Glomerular visceral epithelial cell (primary cell): ENCODE data around the gene SINHCAF.
A peak's percentile ranks its signal among the peaks of the same experiment; 100 is the strongest.
"Not testable (repeated sequence)": the region's sequence is repeated elsewhere in the genome, so short reads cannot be mapped to it uniquely, and the experiment has no call there.

ENCODE experiments used
- DNase-seq: peaks from one replicate; pipeline ENCODE4 v3.0.0-alpha.2; 2016; ENCODE audit errors: extremely low spot score

The SINHCAF gene

GRCh38 chr12:31263661-31264060, 62.3 kb downstream of the SINHCAF start:
- no peak for DNase-seq

DNA sequence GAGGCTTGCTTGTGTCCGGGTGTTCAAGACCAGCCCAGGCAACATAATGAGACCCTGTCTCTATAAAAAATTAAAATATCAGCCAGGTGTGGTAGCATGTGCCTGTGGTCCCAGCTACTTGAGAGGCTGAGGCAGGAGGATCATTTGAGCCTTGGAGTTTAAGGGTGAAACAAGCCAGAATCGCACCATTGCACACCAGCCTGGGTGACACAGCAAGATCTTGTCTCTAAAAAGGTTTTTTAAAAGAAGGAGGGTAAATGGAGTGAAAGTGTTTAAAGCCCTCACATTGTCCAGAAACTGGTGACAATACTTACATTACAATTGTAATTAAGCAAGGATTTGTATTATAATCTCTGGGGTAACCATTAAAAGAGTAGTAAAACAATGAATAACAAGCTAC, 64.2 kb downstream of the SINHCAF start:
- no peak for DNase-seq

DNA sequence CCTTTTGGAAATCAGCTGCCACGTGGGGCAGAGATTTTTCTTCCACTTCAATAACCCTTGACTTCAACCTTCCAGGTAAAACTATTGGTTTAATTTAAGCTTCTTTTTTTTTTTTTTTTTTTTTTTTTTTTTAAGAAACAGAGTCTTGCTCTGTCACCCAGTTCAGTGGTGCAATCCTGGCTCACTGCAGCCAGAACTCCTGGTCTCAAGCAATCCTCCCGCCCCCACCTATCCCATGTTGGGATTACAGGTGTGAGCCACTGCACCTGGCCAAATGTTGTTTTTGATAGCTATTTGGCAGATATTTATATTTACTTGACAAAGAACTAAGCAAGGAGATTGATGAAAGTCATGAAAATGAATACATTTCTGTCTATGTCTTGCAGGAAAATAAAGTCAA, 65.1 kb downstream of the SINHCAF start:
- no peak for DNase-seq

DNA sequence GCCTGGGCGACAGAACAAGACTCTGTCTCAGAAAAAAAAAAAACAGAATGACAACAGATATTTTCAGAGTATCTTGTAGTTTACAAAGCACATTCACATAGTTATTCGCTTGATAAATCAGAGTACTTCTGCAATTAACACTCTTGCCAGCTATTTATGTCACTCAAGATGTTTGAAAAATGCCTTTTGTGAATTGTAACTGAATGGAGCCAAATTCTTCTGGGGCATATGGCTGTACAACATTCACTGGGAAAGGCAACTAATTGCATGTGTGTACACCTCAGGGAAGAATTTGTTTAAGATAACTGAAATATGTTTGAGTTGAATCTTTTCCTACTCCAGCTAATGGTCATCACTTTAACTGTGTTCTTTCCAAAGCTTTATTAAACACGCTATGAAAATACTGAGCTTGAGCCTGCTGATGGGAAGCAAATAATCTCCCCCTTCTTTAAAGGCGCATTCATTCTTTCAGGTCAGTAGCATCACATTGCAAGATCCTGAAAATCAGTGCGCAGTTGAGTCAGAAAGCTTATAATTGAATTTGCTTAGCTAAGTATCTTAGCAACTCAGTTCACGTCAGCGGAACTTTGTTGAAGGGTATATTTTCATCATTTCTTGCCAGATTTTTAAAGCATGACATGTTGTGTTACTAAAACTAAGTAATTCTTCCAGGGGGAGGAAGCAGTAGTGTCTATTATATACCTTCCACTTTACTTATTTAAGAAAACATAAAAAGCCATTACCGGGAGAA, 66.6 kb downstream of the SINHCAF start:
- DNase-seq = no peak

DNA sequence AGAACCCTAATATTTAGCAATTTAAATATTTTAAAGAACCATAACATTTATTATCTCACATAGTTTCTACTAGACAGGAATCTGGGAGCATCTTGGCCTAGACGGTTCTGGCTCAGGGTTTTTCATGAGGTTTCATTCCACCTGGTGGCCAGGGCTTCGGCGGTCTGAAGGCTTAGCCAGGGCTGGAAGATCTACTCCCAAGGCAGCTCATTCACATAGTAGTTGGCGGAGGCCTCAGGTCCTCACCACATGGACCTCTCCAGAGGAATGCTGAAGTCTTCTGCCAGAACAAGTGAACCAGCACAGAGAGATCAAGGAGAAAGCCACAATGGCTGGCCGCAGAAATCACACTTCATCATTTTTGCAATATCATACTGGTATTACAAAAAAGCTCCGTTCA, 68.2 kb downstream of the SINHCAF start:
- DNase-seq = no peak

DNA sequence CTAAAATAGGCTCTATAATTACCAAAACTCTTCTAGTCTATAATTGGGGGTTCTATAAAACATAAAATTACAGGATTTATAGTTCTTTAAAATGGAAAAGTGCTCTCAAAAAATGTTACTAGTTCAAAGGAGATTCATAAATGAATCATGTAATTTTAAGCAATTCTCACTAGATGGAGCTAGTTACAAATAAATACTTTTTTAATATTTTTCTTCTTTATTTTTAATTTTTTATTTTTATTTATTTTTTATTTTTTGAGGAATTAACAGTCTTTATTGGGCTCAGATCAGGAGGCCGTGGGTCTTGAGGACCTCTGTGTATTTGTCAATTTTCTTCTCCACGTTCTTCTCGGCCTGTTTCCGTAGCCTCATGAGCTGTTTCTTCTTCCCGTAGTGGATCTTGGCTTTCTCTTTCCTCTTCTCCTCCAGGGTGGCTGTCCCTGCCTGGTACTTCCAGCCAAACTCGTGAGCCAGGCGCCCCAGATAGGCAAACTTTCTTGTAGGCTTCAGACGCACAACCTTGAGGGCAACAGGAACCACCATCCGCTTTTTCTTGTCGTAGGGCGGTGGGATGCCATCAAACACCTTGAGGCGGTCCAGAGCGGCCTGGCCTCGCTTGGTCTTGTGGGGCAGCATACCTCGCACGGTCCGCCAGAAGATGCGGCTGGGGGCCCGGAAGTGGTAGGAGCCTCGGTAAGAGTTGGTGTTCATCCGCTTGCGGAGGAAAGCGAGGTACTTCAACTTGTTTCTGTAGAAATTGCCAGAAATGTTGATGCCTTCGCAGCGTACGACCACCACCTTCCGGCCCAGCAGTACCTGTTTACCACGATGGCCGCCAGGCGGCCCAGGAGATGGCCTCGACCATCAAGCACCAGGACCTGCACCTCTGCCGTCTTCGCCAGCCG, 74.0 kb downstream of the SINHCAF start:
- DNase-seq = not testable (repeated sequence)

DNA sequence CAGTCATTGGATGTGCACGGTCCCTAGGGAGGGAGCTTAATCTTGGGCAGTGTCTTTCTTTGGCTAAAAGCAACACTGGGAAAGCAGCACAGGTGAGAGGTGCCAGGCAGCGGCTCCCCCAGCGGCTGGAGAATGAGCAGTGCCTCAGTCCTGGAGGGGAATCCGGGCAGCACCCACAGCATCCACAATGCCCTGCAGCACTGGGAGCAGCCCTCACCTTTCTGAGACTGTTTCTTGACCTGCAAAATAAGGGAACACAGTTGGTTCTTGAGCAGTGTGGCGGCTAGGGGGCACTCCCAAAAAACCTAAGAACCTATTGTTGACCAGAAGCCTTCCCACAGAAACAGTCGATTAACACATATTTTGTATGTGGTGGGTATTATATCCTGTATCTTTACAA, 75.8 kb downstream of the SINHCAF start:
- no peak for DNase-seq

DNA sequence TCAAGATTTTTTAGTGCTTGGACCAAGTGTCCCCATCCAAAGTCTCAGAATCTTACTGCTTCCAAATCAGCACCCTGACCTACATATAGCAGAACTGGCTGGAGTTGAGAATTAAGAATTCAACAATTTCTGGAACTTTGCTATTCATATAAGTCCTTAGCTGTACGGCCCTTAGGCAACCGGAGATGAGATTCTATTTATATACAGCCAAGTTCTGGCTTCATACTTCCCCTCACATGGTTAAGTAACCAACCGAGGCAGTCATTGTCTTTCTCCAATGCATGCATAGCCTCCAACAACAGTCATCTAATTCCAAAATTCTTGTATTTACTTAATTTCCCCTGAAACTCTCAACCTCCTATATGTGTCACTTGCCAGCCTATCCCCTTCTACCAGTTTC, 76.6 kb downstream of the SINHCAF start:
- DNase-seq = no peak

GRCh38 chr12:31248815-31249214, 77.1 kb downstream of the SINHCAF start:
- DNase-seq = no peak

DNA sequence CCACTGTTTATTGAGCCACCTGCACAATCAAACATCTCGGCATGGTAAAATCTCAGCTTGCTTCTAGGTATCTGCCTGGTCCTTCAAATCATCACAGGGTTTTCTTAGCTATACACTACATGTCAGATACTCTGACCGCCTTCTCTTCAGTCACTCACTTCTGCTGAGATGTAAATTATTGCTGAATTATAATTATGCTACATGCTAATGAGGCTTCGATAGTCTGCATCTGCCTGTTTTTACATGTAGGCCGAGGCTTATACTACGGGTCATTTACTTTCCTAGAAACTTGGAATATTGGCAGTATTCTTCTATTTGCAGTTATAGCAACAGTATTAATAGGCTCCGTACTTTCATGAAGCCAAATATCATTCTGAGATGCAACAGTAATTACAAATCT, 77.6 kb downstream of the SINHCAF start:
- no peak for DNase-seq

GRCh38 chr12:31246470-31246850, 79.5 kb downstream of the SINHCAF start:
- DNase-seq = no peak

DNA sequence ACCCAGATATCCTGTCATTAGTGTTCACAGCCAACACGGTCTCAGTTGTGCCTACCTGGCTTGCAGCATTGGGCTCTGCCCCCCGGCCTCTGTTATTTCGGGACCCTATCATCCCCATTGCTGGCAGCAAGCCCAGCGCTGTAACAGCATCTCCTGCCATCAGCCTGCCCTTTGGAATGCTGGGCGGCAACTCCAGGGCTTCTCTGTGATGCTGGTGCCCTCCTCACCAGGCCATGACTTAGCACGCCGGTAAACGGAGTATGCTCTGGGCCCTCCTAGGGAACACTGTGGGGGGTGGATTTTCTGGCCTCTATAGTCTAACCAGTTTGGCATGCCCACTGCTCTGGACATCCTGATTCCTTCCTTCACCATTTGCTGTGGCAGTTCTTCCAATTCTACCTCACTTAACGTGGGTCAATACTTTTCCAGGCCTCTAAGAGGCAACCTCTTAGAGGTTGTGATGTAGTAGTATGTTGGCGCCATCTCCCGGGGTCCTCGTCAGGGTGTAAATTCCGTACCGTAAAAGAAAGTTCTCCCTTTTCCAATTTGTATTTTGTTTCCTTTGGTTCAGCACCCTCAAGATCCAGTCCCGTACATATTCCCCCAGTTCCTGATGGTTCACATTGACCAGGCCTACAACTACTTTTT, 80.0 kb downstream of the SINHCAF start:
- DNase-seq = no peak

DNA sequence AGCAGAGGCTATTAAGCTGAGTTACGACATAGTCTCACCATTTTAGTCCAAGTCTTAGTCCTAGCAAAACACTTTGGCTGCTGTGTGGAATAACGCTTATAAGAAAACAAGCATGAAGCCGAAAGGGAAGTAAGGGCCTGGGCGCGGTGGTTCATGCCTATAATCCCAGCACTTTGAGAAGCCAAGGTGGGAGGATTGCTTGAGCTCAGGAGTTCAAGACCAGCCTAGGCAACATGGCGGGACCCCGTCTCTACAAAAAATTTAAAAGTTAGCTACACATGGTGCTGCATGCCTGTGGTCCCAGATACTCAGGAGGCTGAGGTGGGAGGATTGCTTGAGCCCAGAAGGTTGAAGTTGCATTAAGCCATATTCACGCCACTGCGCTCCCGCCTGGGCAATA, 83.5 kb downstream of the SINHCAF start:
- DNase-seq = not testable (repeated sequence)

GRCh38 chr12:31238764-31239387, 87.1 kb downstream of the SINHCAF start:
- DNase-seq = peak; percentile 60

DNA sequence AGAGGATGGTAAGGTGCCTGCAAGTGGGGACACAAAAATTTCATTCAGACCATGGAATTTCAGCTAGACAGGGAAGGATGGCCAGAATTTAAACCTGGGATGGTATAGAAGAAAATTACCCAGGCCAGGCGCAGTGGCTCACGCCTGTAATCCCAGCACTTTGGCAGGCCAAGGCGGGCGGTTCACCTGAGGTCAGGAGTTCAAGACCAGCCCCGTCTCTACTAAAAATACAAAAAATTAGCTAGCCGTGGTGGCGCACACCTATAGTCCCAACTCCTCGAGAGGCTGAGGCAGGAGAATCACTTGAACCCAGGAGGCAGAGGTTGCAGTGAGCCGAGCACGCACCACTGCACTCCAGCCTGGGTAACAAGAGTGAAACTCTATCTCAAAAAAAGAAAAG, 87.6 kb downstream of the SINHCAF start:
- not testable (repeated sequence) for DNase-seq

DNA sequence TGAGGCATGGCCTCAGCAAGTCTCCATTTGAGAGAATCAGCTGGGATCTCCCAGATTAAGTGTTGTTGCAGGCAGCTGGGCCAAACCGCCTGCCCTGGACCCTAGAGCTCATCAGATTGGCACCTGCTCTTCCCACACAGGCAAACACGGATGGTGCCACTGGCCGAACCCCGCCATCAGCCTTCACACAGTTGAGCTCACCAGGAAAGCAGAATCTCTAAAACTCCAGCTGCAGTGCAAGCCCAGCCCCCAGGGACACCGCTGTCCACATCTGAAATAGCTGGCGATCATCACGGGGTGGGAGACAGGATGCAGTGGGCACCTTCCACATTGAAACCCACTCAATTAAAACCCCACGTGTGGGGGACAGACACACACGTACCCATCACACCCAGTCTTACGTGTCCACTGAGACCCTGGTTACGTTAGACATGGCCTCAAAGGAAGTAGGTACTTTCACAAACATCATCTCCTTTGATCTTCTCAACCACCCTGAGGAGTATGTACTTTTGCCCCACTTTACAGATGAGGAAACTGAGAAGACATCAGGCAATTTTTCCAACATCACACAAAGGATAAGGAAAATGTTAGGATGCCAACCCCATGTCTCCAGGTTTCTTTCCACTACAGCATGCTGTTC, 88.8 kb downstream of the SINHCAF start:
- no peak for DNase-seq

GRCh38 chr12:31235868-31236395, 90.0 kb downstream of the SINHCAF start:
- no peak for DNase-seq

- peak; percentile 54 for DNase-seq
Observed at GRCh38 chr12:31234955-31235867, 90.7 kb downstream of the SINHCAF start.

GRCh38 chr12:31234053-31234840, 91.7 kb downstream of the SINHCAF start:
- DNase-seq = no peak
